Measurements from ENCODE around the gene ESRRA.

Gene ESRRA

GRCh38 chr11:64305075-64305690, at the start of gene ESRRA:
Gene ESRRA, plus strand, starts transcription at chr11:64305524. Its CDS starts 1,656 bp downstream, at chr11:64307180.
- peak; percentile 100 for DNase-seq

- no peak for DNase-seq
These were observed 49.0 kb upstream of the ESRRA start for GRCh38 chr11:64256300-64256699.

GRCh38 chr11:64258356-64258755, 47.0 kb upstream of the ESRRA start:
- no peak for DNase-seq

GRCh38 chr11:64258946-64259532, 46.3 kb upstream of the ESRRA start:
- no peak for DNase-seq

GRCh38 chr11:64259533-64260067, 45.7 kb upstream of the ESRRA start:
- no peak for DNase-seq

- DNase-seq, result no peak
These were observed 45.1 kb upstream of the ESRRA start for GRCh38 chr11:64260147-64260708.

GRCh38 chr11:64261556-64262080, 43.7 kb upstream of the ESRRA start:
- DNase-seq, result no peak

GRCh38 chr11:64262271-64263002, 42.9 kb upstream of the ESRRA start:
- no peak for DNase-seq

- no peak for DNase-seq
These were observed 42.0 kb upstream of the ESRRA start for GRCh38 chr11:64263021-64263946.

GRCh38 chr11:64263947-64264317, 41.4 kb upstream of the ESRRA start:
- DNase-seq, result no peak

GRCh38 chr11:64264371-64264852, 40.9 kb upstream of the ESRRA start:
- no peak for DNase-seq

GRCh38 chr11:64265176-64266160, 39.9 kb upstream of the ESRRA start:
- DNase-seq, result no peak

- DNase-seq, result no peak
These were observed 39.0 kb upstream of the ESRRA start for GRCh38 chr11:64266339-64266738.

- no peak for DNase-seq
These were observed 37.9 kb upstream of the ESRRA start for GRCh38 chr11:64267207-64267945.

- DNase-seq, result no peak
These were observed 37.1 kb upstream of the ESRRA start for GRCh38 chr11:64268025-64268892.

GRCh38 chr11:64268893-64269539, 36.3 kb upstream of the ESRRA start:
- DNase-seq, result peak; percentile 69

- DNase-seq, result peak; percentile 99
These were observed 35.6 kb upstream of the ESRRA start for GRCh38 chr11:64269540-64270220.

Data from activated CD4-positive, alpha-beta T cell treated with anti-CD3 and anti-CD28 coated beads, Interleukin-2, amount 50 U/mL, for 16 hours (primary cell).